GM12874 (cell line): ENCODE results near the gene ODF2L.

Experiments used
- TF ChIP-seq, protein P1 (sequence below): IDR thresholded peaks from 2 replicates; pipeline ENCODE4 v1.5.1; 2011; ENCODE audit warnings: low read depth, mild to moderate bottlenecking, control low read depth, low read length, moderate library complexity; ENCODE audit not compliant: insufficient read depth

ODF2L gene

GRCh38 chr1:86416343-86416742, 20.2 kb upstream of the ODF2L start:
- TF ChIP-seq, protein P1, sequence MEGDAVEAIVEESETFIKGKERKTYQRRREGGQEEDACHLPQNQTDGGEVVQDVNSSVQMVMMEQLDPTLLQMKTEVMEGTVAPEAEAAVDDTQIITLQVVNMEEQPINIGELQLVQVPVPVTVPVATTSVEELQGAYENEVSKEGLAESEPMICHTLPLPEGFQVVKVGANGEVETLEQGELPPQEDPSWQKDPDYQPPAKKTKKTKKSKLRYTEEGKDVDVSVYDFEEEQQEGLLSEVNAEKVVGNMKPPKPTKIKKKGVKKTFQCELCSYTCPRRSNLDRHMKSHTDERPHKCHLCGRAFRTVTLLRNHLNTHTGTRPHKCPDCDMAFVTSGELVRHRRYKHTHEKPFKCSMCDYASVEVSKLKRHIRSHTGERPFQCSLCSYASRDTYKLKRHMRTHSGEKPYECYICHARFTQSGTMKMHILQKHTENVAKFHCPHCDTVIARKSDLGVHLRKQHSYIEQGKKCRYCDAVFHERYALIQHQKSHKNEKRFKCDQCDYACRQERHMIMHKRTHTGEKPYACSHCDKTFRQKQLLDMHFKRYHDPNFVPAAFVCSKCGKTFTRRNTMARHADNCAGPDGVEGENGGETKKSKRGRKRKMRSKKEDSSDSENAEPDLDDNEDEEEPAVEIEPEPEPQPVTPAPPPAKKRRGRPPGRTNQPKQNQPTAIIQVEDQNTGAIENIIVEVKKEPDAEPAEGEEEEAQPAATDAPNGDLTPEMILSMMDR = no peak

DNA sequence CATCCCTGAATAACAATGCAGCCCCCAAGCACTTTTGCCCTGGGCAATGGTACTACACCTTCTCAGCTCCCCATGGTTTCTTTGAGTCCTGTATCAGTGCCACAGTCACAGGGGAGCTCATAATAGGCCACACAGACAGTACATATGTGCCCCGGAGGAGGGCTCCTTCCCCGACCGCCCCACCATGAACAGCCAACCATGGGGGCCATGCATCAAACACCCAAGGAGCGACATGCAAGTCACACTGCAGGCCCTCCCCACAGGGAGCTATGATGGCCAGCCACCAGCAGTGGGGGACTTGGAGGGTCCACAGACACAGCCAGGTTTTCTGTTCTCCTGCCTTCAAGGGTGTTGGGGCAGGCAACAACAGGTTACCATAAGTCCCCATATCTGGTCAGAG, 14.8 kb upstream of the ODF2L start:
- TF ChIP-seq, protein P1 = no peak

DNA sequence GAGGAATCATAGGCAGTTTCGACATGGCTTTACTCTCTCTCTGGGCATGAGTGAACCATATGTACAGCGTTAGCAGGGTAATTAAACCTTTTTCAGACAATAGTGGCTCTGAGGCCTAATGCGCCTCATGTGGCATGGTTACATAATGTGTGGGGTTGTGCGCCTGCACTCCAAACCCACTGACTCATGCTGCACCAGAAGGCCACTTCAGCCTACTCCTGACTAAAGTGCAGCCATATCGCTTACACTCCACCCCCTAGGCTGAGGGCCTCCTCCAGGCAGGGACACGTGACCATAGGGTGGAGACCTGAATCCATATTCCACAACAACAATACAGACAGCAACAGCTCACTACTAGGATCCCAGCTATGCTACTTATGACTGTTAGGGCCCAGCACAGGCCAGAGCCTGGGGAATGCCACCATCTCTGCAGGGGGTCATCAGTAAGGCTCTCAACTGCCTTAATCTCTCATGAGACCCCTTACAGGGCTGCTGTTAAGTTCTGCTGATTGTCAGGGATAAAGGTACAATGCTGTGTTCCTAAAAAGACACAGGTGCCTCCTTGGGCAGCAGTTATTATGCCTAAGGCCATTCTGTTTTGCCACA, 13.4 kb upstream of the ODF2L start:
- TF ChIP-seq, protein P1 = no peak

DNA sequence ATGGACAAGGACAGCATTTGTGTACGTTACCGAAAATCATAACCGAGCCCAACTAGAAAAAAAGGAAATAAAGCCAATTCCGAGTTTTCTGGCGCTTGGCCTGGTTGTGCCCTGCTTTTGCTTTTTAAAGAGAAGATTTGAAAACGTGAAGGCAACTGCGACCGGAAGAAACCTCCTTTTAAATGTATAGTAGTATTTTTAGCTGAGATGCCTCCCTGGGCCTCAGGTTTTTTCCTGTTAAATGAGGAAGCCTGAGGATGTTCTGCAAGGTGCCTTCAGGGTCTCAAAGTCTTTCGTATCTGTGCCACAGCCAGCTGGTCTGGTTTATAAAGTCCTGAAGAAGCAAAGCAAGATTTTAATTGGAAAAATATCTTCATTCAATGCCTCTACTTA, 371 bp upstream of the ODF2L start:
- TF ChIP-seq, protein P1 = no peak

DNA sequence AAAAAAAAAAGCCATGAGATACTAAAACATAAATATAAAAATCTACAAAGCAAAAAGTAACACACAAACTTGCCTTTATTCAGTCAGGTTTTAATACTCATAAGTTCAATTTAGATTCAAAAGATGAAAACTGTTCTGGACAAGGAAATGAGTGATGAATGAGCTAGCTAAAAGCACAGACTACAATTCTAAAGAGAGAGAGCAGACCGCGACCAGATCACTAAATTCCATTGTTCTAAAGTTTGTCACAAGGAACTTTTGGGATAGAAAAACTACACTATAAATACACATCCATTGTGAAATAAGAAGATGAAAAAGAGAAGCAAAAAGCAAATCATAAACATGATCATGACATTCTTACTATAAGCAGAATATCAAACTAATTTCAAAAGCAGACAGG, 1.7 kb downstream of the ODF2L start:
- TF ChIP-seq, protein P1 = no peak

DNA sequence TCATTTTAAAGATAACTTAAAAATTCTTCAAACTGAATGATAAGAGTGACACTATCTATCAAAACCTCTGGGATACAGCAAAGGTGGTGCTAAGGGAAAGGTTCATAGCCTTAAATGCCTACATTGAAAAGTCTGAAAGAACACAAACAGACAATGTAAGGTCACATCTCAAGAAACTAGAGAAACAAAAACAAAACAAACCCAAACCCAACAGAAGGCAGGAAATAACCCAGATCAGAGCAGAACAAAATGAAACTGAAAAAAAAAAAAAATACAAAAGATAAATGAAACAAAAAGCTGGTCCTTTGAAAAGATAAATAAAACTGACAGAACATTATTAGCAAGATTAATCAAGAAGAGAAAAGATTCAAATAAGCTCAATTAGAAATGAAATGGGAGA, 6.8 kb downstream of the ODF2L start:
- TF ChIP-seq, protein P1 = no peak

GRCh38 chr1:86388777-86389176, 7.3 kb downstream of the ODF2L start:
- TF ChIP-seq, protein P1 = no peak
